ENCODE data around the gene CNKSR1.

The CNKSR1 gene

DNA sequence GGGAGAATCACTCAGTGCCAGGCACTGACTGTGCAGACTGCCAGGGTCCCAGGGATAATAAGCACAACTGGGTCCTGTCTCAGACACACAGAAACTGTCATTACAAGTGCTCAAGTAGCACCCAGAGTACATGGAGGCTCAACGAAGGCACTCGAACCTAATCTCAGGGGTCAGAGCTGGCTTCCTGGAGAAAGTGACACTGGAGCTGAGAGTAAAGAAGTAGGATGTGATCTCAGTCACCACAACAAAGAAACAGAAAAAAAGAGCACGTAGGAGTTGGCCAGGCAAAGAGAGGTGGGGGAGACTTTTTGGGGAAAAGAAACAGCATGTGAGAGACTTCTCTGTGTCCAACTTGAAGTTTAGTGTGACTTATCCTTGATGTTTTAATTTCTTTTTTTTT, 14.4 kb downstream of the CNKSR1 start:
- no peak overlapping the region for H3K27ac ChIP-seq
- TF ChIP-seq CTCF (IDR thresholded peaks at IDR 0.05) = no peak
- H3K4me3 ChIP-seq (ENCODE audit: low read depth, low read length) = no peak overlapping the region
- no peaks in the 10 kb centered on the region for H3K9me3 ChIP-seq (ENCODE audit: control insufficient read depth, low read length)
- H3K4me1 ChIP-seq = no peaks in the 10 kb centered on the region
- H3K79me2 ChIP-seq = no peaks in the 10 kb centered on the region
- no peak overlapping the region for H3K9ac ChIP-seq
- H3K27me3 ChIP-seq (ENCODE audit: control insufficient read depth, insufficient read depth, low read length) = no peaks in the 10 kb centered on the region
- no peak overlapping the region for H3K4me2 ChIP-seq (ENCODE audit: low read length)
- H2AFZ ChIP-seq = no peak overlapping the region
- no peaks in the 10 kb centered on the region for H3K36me3 ChIP-seq (ENCODE audit: control insufficient read depth, insufficient read depth, low read length)

GRCh38 chr1:26195805-26196204, 18.5 kb downstream of the CNKSR1 start:
- Histone ChIP-seq H3K36me3 (ENCODE audit: control insufficient read depth, insufficient read depth, low read length) (no peaks in the 10 kb centered on the region), H3K27ac (no peak overlapping the region), H3K4me3 (ENCODE audit: low read depth, low read length) (no peak overlapping the region), H3K79me2 (no peaks in the 10 kb centered on the region), H3K4me2 (ENCODE audit: low read length) (no peak overlapping the region), H3K27me3 (ENCODE audit: control insufficient read depth, insufficient read depth, low read length) (no peaks in the 10 kb centered on the region), H3K4me1 (no peaks in the 10 kb centered on the region), H3K9ac (no peak overlapping the region), H2AFZ (no peak overlapping the region), H3K9me3 (ENCODE audit: control insufficient read depth, low read length) (no peaks in the 10 kb centered on the region)
- no peak for TF ChIP-seq CTCF (IDR thresholded peaks at IDR 0.05)

DNA sequence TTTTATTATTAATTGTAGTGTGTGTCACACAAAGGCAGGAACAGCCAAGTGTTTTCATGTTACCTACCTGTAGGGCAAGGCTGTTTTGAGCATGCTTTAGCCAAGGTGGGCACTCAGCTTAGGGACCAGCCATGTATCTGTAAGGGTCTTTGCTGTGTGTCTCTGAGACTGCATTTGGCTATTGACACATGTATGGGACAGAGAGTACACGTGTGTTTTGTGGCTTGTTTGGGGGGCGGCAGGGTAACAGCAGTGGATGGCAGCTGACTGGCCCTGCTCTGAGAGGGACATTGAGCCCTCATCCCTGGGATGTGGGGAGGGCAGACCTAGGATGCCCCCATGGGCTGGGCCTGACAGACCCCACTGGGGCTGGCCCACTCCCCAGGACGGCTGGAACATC, 20.0 kb downstream of the CNKSR1 start:
- Histone ChIP-seq H3K4me3 (ENCODE audit: low read depth, low read length) (no peak overlapping the region), H2AFZ (no peak overlapping the region), H3K4me1 (peaks cover 3% of the 10 kb centered on the region), H3K9ac (no peak overlapping the region), H3K27ac (no peak overlapping the region), H3K4me2 (ENCODE audit: low read length) (no peak overlapping the region), H3K27me3 (ENCODE audit: control insufficient read depth, insufficient read depth, low read length) (no peaks in the 10 kb centered on the region), H3K36me3 (ENCODE audit: control insufficient read depth, insufficient read depth, low read length) (no peaks in the 10 kb centered on the region), H3K9me3 (ENCODE audit: control insufficient read depth, low read length) (no peaks in the 10 kb centered on the region), H3K79me2 (no peaks in the 10 kb centered on the region)
- no peak for TF ChIP-seq CTCF (IDR thresholded peaks at IDR 0.05)

- H3K4me2 ChIP-seq (ENCODE audit: low read length) = no peak overlapping the region
- no peak for TF ChIP-seq CTCF (IDR thresholded peaks at IDR 0.05)
These were observed 20.5 kb downstream of the CNKSR1 start for GRCh38 chr1:26197813-26198212.

GRCh38 chr1:26200413-26200812, 23.1 kb downstream of the CNKSR1 start:
- Histone ChIP-seq H3K79me2 (no peaks in the 10 kb centered on the region), H2AFZ (no peak overlapping the region), H3K27ac (no peak overlapping the region), H3K4me2 (ENCODE audit: low read length) (no peak overlapping the region), H3K9me3 (ENCODE audit: control insufficient read depth, low read length) (no peaks in the 10 kb centered on the region), H3K4me3 (ENCODE audit: low read depth, low read length) (no peak overlapping the region), H3K9ac (no peak overlapping the region), H3K27me3 (ENCODE audit: control insufficient read depth, insufficient read depth, low read length) (no peaks in the 10 kb centered on the region), H3K4me1 (peaks cover 3% of the 10 kb centered on the region), H3K36me3 (ENCODE audit: control insufficient read depth, insufficient read depth, low read length) (no peaks in the 10 kb centered on the region)
- TF ChIP-seq CTCF (IDR thresholded peaks at IDR 0.05) = no peak

More at GRCh38 chr1:26197813-26198212, 20.5 kb downstream of the CNKSR1 start:
- Histone ChIP-seq H3K9me3 (ENCODE audit: control insufficient read depth, low read length) (no peaks in the 10 kb centered on the region), H3K27ac (no peak overlapping the region), H3K79me2 (no peaks in the 10 kb centered on the region), H3K4me3 (ENCODE audit: low read depth, low read length) (no peak overlapping the region), H3K4me1 (peaks cover 3% of the 10 kb centered on the region), H3K27me3 (ENCODE audit: control insufficient read depth, insufficient read depth, low read length) (no peaks in the 10 kb centered on the region), H3K36me3 (ENCODE audit: control insufficient read depth, insufficient read depth, low read length) (no peaks in the 10 kb centered on the region), H3K9ac (no peak overlapping the region), H2AFZ (no peak overlapping the region)

All from parathyroid adenoma (tissue), 2 donors.